B cell (primary cell): ENCODE results near the gene FIG4. TPM values are rescaled to one million over a fixed set of nuclear protein-coding genes. Genes with fewer than 3 reads are reported as not detected.

ENCODE experiments used
- ATAC-seq: fragments of 200-7000 bp; cut with Tn5 transposase; one replicate; pipeline ENCODE4 v1.10.0; 2021; ENCODE audit warnings: low read depth, mild to moderate bottlenecking, moderate number of reproducible peaks, moderate library complexity
- CTCF ChIA-PET: fragments of 350-600 bp; sonication (Branson Sonifier 250); formaldehyde crosslinking; loops from one replicate; lab custom pipeline; 2021; ENCODE audit warnings: antibody characterized with exemption, inconsistent platforms; lab: Charles Lee
- POLR2A ChIA-PET: fragments of 350-600 bp; sonication (Branson Sonifier 250); formaldehyde crosslinking; loops from one replicate; lab custom pipeline; 2021; ENCODE audit warnings: antibody characterized with exemption; lab: Charles Lee
- DNase-seq: peaks from one replicate; pipeline ENCODE4 v3.0.0; 2013
- H2AFZ ChIP-seq: 2 replicates; pipeline ENCODE4 v1.6.1; 2012; ENCODE audit warnings: mild to moderate bottlenecking, low read depth, low read length; ENCODE audit not compliant: insufficient read depth, poor library complexity, severe bottlenecking
- H3K27ac ChIP-seq, 2 donors: 1 replicate in 1 of 2; 2 replicates in 1 of 2; pipeline ENCODE4 v1.5.1; 2012 to 2013; ENCODE audit warnings: low read length in 2 of 2, mild to moderate bottlenecking in 2 of 2, moderate library complexity in 1 of 2
- H3K27me3 ChIP-seq, 4 experiments: fragments of 200-600 bp in 1 of 4; sonication (generic) in 1 of 4; replicated peaks in 1 of 4; 1 replicate in 2 of 4; 2 replicates in 2 of 4; pipeline versions ENCODE4 v1.6.1 to v1.7.0; 2013 to 2016; ENCODE audit warnings: low read length in 3 of 4, mild to moderate bottlenecking in 2 of 4, mixed read lengths in 1 of 4, moderate library complexity in 1 of 4; ENCODE audit not compliant: insufficient read depth in 4 of 4, control insufficient read depth in 3 of 4; ENCODE audit errors: control extremely low read depth in 1 of 4
- H3K36me3 ChIP-seq, 2 experiments: replicated peaks in 1 of 2; 1 replicate in 1 of 2; 2 replicates in 1 of 2; pipeline versions ENCODE4 v1.6.1 to v1.7.1; 2013; ENCODE audit warnings: low read length in 1 of 2; ENCODE audit not compliant: insufficient read depth in 2 of 2, control insufficient read depth in 1 of 2; ENCODE audit errors: control extremely low read depth in 1 of 2, extremely low read depth in 1 of 2
- H3K4me1 ChIP-seq, 2 donors: fragments of 200-600 bp in 1 of 2; sonication (generic) in 1 of 2; 1 replicate in 1 of 2; 2 replicates in 1 of 2; pipeline versions ENCODE4 v1.5.1 to v1.6.1; 2013 to 2017; ENCODE audit warnings: low read length in 2 of 2; ENCODE audit not compliant: control insufficient read depth in 2 of 2, insufficient read depth in 2 of 2
- H3K4me2 ChIP-seq: replicated peaks from 2 replicates; pipeline ENCODE3; 2012; ENCODE audit warnings: mild to moderate bottlenecking, low read depth, low read length; ENCODE audit not compliant: poor library complexity, severe bottlenecking
- H3K4me3 ChIP-seq, 5 experiments: fragments of 200-600 bp in 1 of 5; sonication (generic) in 1 of 5; 1 replicate in 3 of 5; 2 replicates in 2 of 5; pipeline versions ENCODE4 v1.5.1 to v1.7.0; 2011 to 2016; ENCODE audit warnings: low read length in 4 of 5, mild to moderate bottlenecking in 4 of 5, low read depth in 2 of 5, control low read depth in 1 of 5, moderate library complexity in 1 of 5; ENCODE audit not compliant: insufficient read depth in 1 of 5; ENCODE audit errors: control extremely low read depth in 1 of 5, extremely low read depth in 1 of 5
- H3K79me2 ChIP-seq: fragments of 200-600 bp; sonication (generic); one replicate; pipeline ENCODE4 v1.6.0; 2016; ENCODE audit warnings: low read length; ENCODE audit not compliant: control insufficient read depth, insufficient read depth
- H3K9ac ChIP-seq: fragments of 200-600 bp; sonication (generic); 2 replicates; pipeline ENCODE4 v1.6.1; 2017; ENCODE audit warnings: mild to moderate bottlenecking, low read length, moderate library complexity
- H3K9me3 ChIP-seq, 3 donors: one replicate each; pipeline versions ENCODE4 v1.6.1 to v1.7.1; 2013; ENCODE audit warnings: low read length in 2 of 3; ENCODE audit not compliant: control insufficient read depth in 2 of 3, insufficient read depth in 1 of 3; ENCODE audit errors: control extremely low read depth in 1 of 3
- H4K20me1 ChIP-seq: 2 replicates; pipeline ENCODE4 v1.6.0; 2012; ENCODE audit warnings: mild to moderate bottlenecking, low read length; ENCODE audit not compliant: insufficient read depth, control insufficient read depth, poor library complexity, severe bottlenecking
- H3K27ac Mint-ChIP-seq: one replicate; pipeline ENCODE4 v1.8.0; 2021; ENCODE audit warnings: mixed read lengths
- H3K27me3 Mint-ChIP-seq: one replicate; pipeline ENCODE4 v1.8.0; 2021; ENCODE audit warnings: mixed read lengths
- H3K4me1 Mint-ChIP-seq: one replicate; pipeline ENCODE4 v1.8.0; 2021; ENCODE audit warnings: mixed read lengths
- H3K4me3 Mint-ChIP-seq: one replicate; pipeline ENCODE4 v1.8.0; 2021; ENCODE audit warnings: mixed read lengths
- H3K9me3 Mint-ChIP-seq: one replicate; pipeline ENCODE4 v1.8.0; 2022; ENCODE audit warnings: mixed read lengths; ENCODE audit not compliant: insufficient read depth
- EZH2 ChIP-seq: IDR thresholded peaks from 2 replicates; pipeline ENCODE4 v1.6.1; 2012; ENCODE audit warnings: borderline replicate concordance, low read depth, mild to moderate bottlenecking, moderate library complexity, low read length; ENCODE audit not compliant: insufficient read depth, poor library complexity, severe bottlenecking
- WGBS: methylation state at CpG from one replicate; pipeline ENCODE4 v1.1.5; 2013; ENCODE audit warnings: missing lambda C conversion rate; ENCODE audit not compliant: insufficient coverage; 5-methylcytosine and 5-hydroxymethylcytosine counted together
- intact Hi-C: fragments of 100-400 bp; cut with micrococcal nuclease; formaldehyde crosslinking; loops from one replicate; pipeline ENCODE4 v1.10.0; 2022
- polyA plus RNA-seq: library from polyadenylated mRNA; depleted of rRNA; stranded (reverse); fragments of >200 nt; gene quantifications from 2 replicates; pipeline ENCODE4 v1.2.3, GENCODE V29; 2012
- total RNA-seq, 2 donors: library from RNA; stranded (reverse); fragments of 120-200 nt in 1 of 2; gene quantifications; 1 replicate in 1 of 2; 2 replicates in 1 of 2; pipeline versions ENCODE4 v1.2.3 to v1.2.4, GENCODE V29; 2013 to 2022
- TF ChIP-seq, protein P1 (sequence below): fragments of 200-600 bp; IDR thresholded peaks from one replicate; pipeline ENCODE4 v1.8.0; 2022; ENCODE audit warnings: antibody characterized with exemption, mild to moderate bottlenecking

Gene FIG4
- total and polyA plus RNA-seq, 2 donors (not counting 1 experiment from before 2014, with no cell fraction given), result 28.2 to 31.5 TPM

DNA sequence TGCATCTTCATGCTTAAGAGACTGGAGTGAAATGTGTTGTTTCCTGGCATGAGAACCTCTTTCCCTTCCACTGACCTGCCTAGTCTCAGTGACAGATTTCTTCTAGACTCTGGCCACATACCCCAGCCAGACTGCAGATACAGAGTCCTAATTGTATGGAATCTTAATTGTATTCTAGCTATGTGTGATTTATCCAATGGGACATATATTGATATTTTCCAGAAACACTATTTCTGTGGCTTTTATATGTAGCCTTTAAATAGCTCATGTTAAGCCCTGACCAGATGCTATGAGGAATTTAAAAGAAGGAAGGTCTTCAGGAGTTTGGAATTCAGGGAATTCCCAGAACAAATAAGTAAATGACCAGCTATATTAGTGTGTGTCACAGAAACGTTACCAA is 99.0 kb downstream of the FIG4 start:
- Mint-ChIP-seq H3K27ac (no peak overlapping the region), H3K9me3 (no peaks in the 10 kb centered on the region), H3K4me3 (no peak overlapping the region), H3K27me3 (no peaks in the 10 kb centered on the region), H3K4me1 (peaks cover 10% of the 10 kb centered on the region)
- H3K27ac ChIP-seq, result no peak overlapping the region
- H3K4me1 ChIP-seq, result peaks cover 5 to 11% of the 10 kb centered on the region in 2 donors
- DNase-seq (no peak), ATAC-seq (no peak)
- intact Hi-C loops, result no loop called here
- no CpG with 5 or more reads among the region's 1 CpG for WGBS
- H3K4me3 ChIP-seq, result no peak overlapping the region
- no peaks in the 10 kb centered on the region for H3K27me3 ChIP-seq
- ChIA-PET CTCF (interaction anchor here (0.6 to 0.7 kb wide), 2 partner anchors 248 to 250 kb away, joined by 3 read pairs; no protein-coding TSS in a partner anchor), POLR2A (no interaction called here)
- H3K79me2 ChIP-seq, result no peaks in the 10 kb centered on the region
- H2AFZ ChIP-seq, result no peak overlapping the region
- no peak overlapping the region for H3K9ac ChIP-seq
- no peak for TF ChIP-seq EZH2
- TF ChIP-seq, protein P1, sequence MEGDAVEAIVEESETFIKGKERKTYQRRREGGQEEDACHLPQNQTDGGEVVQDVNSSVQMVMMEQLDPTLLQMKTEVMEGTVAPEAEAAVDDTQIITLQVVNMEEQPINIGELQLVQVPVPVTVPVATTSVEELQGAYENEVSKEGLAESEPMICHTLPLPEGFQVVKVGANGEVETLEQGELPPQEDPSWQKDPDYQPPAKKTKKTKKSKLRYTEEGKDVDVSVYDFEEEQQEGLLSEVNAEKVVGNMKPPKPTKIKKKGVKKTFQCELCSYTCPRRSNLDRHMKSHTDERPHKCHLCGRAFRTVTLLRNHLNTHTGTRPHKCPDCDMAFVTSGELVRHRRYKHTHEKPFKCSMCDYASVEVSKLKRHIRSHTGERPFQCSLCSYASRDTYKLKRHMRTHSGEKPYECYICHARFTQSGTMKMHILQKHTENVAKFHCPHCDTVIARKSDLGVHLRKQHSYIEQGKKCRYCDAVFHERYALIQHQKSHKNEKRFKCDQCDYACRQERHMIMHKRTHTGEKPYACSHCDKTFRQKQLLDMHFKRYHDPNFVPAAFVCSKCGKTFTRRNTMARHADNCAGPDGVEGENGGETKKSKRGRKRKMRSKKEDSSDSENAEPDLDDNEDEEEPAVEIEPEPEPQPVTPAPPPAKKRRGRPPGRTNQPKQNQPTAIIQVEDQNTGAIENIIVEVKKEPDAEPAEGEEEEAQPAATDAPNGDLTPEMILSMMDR, result no peak
- H3K9me3 ChIP-seq, result peaks cover 0 to 6% (median 0%) of the 10 kb centered on the region in 3 donors
- H3K36me3 ChIP-seq, result peaks cover 3 to 68% of the 10 kb centered on the region in 2 experiments
- no peaks in the 10 kb centered on the region for H4K20me1 ChIP-seq
- H3K4me2 ChIP-seq, result no peak overlapping the region

DNA sequence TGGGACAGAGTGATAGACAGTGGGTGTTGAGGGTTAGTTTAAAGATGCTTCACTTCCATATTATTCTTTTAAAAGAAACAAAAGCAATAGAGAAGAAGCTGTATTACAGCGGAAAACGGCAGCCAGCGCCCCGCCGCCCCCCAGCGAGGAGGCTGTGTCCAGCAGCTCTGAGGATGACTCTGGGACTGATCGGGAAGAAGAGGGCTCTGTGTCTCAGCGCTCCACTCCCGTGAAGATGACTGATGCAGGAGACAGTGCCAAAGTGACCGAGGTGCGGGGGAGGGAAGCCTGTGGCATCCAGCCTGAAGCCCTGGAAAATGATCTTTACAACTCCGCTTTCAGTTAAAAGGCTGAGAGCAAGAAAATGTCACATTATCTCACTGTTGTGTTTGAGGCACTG is 100.2 kb downstream of the FIG4 start:
- H3K9me3 Mint-ChIP-seq, result no peaks in the 10 kb centered on the region
- CTCF ChIA-PET, result interaction anchor here (1.3 to 1.8 kb wide), 2 partner anchors 10 to 249 kb away, joined by 4 to 7 read pairs; no protein-coding TSS in a partner anchor

More for the DNA sequence above, 100.2 kb downstream of the FIG4 start:
- DNase-seq (no peak), ATAC-seq (no peak)
- no peaks in the 10 kb centered on the region for H3K27me3 ChIP-seq
- no peaks in the 10 kb centered on the region for H4K20me1 ChIP-seq
- WGBS, result 98% methylated on average over 9 of the region's 12 CpGs
- peaks cover 5 to 11% of the 10 kb centered on the region in 2 donors for H3K4me1 ChIP-seq
- peaks cover 10% of the 10 kb centered on the region for H3K4me1 Mint-ChIP-seq
- H3K9ac ChIP-seq, result no peak overlapping the region
- no peak overlapping the region for H3K4me3 Mint-ChIP-seq
- peaks cover 3 to 62% of the 10 kb centered on the region in 2 experiments for H3K36me3 ChIP-seq
- no peaks in the 10 kb centered on the region for H3K27me3 Mint-ChIP-seq
- H3K4me3 ChIP-seq, result no peak overlapping the region
- no peaks in the 10 kb centered on the region for H3K79me2 ChIP-seq
- H3K9me3 ChIP-seq, result peaks cover 0 to 6% (median 0%) of the 10 kb centered on the region in 3 donors
- POLR2A ChIA-PET, result no interaction called here
- H3K27ac Mint-ChIP-seq, result no peak overlapping the region
- H3K27ac ChIP-seq, result no peak overlapping the region
- TF ChIP-seq EZH2, result no peak
- TF ChIP-seq, protein P1, result no peak
- no peak overlapping the region for H2AFZ ChIP-seq
- no peak overlapping the region for H3K4me2 ChIP-seq
- intact Hi-C loops, result no loop called here
